GM18873 (cell line): ENCODE results near the gene BCL11A.
A peak's percentile ranks its signal among the peaks of the same experiment; 100 is the strongest.

Experiments used
- ATAC-seq: cut with Tn5 transposase; IDR thresholded peaks from one replicate; pipeline ENCODE4 v1.9.1; 2021; ENCODE audit warnings: mild to moderate bottlenecking, moderate library complexity, moderate number of reproducible peaks; ENCODE audit not compliant: unreplicated experiment, low FRiP score

The BCL11A gene

GRCh38 chr2:60415814-60416213, 137.6 kb downstream of the BCL11A start:
- no peak for ATAC-seq

- no peak for ATAC-seq
Measured at GRCh38 chr2:60414495-60415138, 138.8 kb downstream of the BCL11A start.

DNA sequence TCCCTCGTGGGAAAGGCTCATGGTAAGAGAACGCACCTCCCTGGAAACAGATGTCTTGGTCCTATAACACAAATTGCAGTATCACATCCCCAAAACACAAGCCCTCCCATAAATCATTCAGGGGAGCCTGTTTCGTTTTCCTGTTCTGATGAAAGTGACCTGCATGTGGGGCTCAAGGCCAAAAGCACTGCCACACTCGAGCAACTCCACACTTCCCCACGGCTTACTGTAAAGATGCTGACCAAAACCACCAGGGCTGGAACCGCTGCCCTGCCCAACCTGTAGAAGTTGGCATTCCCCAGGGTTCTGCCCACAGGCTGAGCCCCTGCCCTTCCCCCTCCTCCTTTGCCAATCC, 139.7 kb downstream of the BCL11A start:
- peak; percentile 71 for ATAC-seq

DNA sequence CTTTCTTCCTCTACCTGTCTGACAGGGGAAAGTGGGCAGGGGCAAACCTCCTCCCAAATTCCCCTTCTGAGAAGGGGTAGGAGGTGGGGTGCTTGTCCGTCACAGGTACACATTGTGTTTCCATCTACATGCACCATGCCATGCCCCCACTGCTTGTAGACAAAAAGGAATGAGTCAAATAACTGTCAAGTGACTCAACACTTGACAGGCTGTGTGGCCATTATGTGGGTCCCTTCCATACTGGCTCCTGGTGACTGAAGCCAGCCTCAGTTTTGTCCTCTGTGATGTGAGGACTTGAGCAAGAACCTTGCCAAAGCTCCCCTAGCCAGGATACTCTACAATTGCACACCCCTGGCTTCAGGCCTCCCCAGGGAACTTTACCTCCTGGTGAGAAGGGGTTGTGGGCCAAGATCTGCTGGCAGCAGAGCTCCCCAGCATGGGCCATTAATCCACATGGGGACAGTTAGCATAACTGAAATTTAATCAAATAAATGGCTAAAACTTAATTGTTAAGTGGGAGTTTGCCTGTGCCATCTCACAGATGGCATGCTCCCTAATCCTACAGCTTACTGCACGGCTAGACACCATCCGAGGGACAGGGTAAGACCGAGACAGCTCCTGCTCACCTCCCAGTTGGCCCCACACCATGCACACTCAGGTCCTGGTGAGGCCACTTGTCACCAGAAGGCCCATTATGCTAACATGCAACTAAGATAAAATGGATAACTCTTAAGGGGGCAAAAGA, 140.2 kb downstream of the BCL11A start:
- ATAC-seq: no peak

GRCh38 chr2:60412620-60413019, 140.8 kb downstream of the BCL11A start:
- ATAC-seq: no peak

DNA sequence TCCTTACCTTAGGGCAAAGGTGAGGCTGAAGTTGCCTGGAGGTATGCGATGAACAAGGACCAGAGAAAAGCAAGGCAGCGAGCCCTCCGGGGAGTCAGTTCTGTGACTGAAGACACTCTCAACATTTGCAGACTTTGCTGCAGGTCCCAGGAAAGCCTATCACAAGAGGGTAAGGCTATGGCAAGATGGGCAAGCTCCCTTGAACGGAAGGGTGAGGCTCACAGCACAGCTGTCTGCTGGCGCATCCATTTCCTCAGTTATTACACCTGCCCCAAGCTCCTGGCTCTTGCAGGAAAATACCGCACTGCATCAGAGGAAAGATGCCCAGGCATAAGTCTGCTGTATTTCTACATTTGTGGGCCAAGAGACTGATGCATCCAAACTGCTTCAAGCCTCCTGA, 141.4 kb downstream of the BCL11A start:
- no peak for ATAC-seq

GRCh38 chr2:60411295-60411694, 142.2 kb downstream of the BCL11A start:
- no peak for ATAC-seq

- ATAC-seq: no peak
Measured at GRCh38 chr2:60410456-60411146, 142.9 kb downstream of the BCL11A start.

DNA sequence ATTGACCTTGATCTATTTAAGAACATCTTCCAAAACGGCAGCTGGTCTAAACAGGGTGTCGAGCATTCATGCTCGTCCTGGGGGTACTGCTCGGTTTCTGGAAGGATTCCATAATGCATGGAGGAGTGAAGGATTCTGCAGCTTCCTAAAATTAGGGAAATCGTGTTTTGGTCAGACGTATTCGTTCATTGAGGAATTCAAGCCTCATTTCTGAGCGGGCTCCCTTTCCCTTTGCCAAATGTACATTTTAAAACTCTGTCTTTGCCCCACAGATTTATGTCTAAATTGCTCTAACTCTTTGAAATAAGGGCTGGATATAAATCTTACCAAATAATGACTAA, 144.0 kb downstream of the BCL11A start:
- ATAC-seq: no peak

DNA sequence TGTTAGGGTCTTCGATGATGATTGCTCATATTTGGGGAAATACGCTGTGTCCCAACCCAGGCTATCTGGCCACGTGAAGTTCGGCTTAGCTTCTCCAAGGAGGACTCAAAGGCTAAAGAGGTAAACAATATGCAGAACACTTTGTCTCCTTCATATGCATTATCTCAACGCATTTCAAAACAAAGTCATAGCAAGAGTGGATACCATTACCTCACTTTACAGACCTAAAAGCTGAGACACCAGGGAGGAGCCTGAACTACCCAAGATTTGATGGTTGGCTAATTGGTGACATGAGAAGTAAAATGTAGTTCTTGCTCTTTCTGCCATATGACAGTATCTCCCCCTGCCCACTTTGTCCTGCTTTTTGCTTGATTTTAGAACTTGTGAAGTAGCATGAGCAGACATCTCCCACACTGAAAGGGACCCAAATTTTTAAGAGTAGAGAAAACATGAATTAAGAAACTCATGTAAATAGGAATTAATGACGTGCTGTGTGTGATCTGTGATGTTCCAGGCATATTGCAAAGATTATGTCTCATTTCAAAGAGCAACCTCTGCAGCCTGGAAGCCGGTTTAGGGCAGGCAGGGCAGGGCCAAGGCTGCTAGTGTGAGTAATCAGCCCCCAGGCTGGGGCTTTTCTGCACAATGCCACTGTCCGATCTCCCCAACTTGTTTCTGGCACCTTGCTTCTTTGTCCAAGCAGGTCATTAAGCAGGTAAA, 144.5 kb downstream of the BCL11A start:
- no peak for ATAC-seq

GRCh38 chr2:60408207-60408606, 145.2 kb downstream of the BCL11A start:
- ATAC-seq: no peak

DNA sequence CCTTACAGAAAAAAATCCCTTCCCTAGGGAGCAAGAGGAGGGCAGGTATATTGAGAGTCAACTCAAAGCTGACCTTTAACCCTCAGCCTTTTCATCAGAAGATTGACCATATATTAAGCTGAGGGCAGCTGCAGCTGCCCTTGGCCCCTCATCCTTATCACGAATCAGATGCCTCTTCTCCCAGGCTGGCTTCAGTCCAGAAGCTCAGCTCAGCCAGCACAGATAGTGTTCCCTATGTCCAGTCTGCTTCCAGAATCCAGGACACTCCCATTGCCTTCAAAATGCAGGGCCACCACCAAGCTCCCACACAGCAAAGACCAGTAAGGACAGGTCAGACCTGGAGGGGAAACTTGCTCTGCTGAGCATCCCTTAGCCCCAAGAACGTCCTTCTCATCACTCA, 146.1 kb downstream of the BCL11A start:
- ATAC-seq: no peak

- no peak for ATAC-seq
Measured at GRCh38 chr2:60406192-60406591, 147.3 kb downstream of the BCL11A start.

- ATAC-seq: no peak
Measured at GRCh38 chr2:60405271-60405919, 148.1 kb downstream of the BCL11A start.
